Stimulated activated effector memory CD8-positive, alpha-beta T cell treated with anti-CD3 and anti-CD28 coated beads, Interleukin-12 subunit alpha, Interleukin-12 subunit beta, amount 100 ng/mL, for 72 hours (primary cell): ENCODE data around the gene MEOX2.

Experiments
- ATAC-seq: fragments of 150-1000 bp; cut with Tn5 transposase; 2 replicates; pipeline ENCODE4 v1.10.0; 2021
- DNase-seq, 2 donors: peaks; one replicate each; pipeline ENCODE4 v3.0.0; 2021 to 2022; ENCODE audit warnings: low spot score in 2 of 2
- H3K27ac Mint-ChIP-seq: one replicate; pipeline ENCODE4 v1.8.0; 2022; ENCODE audit warnings: mild to moderate bottlenecking, mixed read lengths
- H3K36me3 Mint-ChIP-seq: one replicate; pipeline ENCODE4 v1.8.0; 2022; ENCODE audit warnings: mild to moderate bottlenecking, mixed read lengths
- H3K4me1 Mint-ChIP-seq: one replicate; pipeline ENCODE4 v1.8.0; 2022; ENCODE audit warnings: mixed read lengths
- H3K4me3 Mint-ChIP-seq: one replicate; pipeline ENCODE4 v1.8.0; 2022; ENCODE audit warnings: mild to moderate bottlenecking, mixed read lengths
- H3K9me3 Mint-ChIP-seq: one replicate; pipeline ENCODE4 v1.8.0; 2022; ENCODE audit warnings: mixed read lengths

The MEOX2 gene

GRCh38 chr7:15571301-15571878 is 115.1 kb downstream of the MEOX2 start:
- H3K9me3 Mint-ChIP-seq = peaks cover 14% of the 10 kb centered on the region
- ATAC-seq (no peak), DNase-seq (no peak)
- H3K4me1 Mint-ChIP-seq = no peaks in the 10 kb centered on the region
- no peak overlapping the region for H3K4me3 Mint-ChIP-seq
- H3K27ac Mint-ChIP-seq = no peak overlapping the region
- H3K36me3 Mint-ChIP-seq = no peaks in the 10 kb centered on the region

- no peak overlapping the region for H3K27ac Mint-ChIP-seq
- peaks cover 5% of the 10 kb centered on the region for H3K9me3 Mint-ChIP-seq
- H3K36me3 Mint-ChIP-seq = no peaks in the 10 kb centered on the region
- ATAC-seq = no peak
- no peaks in the 10 kb centered on the region for H3K4me1 Mint-ChIP-seq
- DNase-seq = no peak
- H3K4me3 Mint-ChIP-seq = no peak overlapping the region
These were observed 118.8 kb downstream of the MEOX2 start for GRCh38 chr7:15567652-15568051.

- no peaks in the 10 kb centered on the region for H3K4me1 Mint-ChIP-seq
- H3K9me3 Mint-ChIP-seq = peaks cover 5% of the 10 kb centered on the region
- DNase-seq (no peak), ATAC-seq (no peak)
- no peaks in the 10 kb centered on the region for H3K36me3 Mint-ChIP-seq
- no peak overlapping the region for H3K4me3 Mint-ChIP-seq
- no peak overlapping the region for H3K27ac Mint-ChIP-seq
These were observed 119.4 kb downstream of the MEOX2 start for GRCh38 chr7:15567036-15567435.

GRCh38 chr7:15566476-15566875 is 120.0 kb downstream of the MEOX2 start:
- Mint-ChIP-seq H3K27ac (no peak overlapping the region), H3K36me3 (no peaks in the 10 kb centered on the region), H3K4me3 (no peak overlapping the region), H3K9me3 (peaks cover 5% of the 10 kb centered on the region), H3K4me1 (no peaks in the 10 kb centered on the region)
- ATAC-seq (no peak), DNase-seq (no peak)

GRCh38 chr7:15561835-15562234 is 124.6 kb downstream of the MEOX2 start, which contains the start of gene AGMO:
AGMO (minus strand) TSS chr7:15562015.
- no peak for ATAC-seq
- H3K4me3 Mint-ChIP-seq = no peak within 1 kb of the TSS

More at GRCh38 chr7:15561835-15562234, 124.6 kb downstream of the MEOX2 start, which contains the start of gene AGMO:
- Mint-ChIP-seq H3K36me3 (no peaks in the 10 kb centered on the region), H3K4me1 (no peaks in the 10 kb centered on the region), H3K9me3 (peaks cover 10% of the 10 kb centered on the region), H3K27ac (no peak within 1 kb of the TSS)
- DNase-seq = no peak
